GM19397 (cell line): ENCODE data around the gene KHSRP.
"Not testable (repeated sequence)": the region's sequence is repeated elsewhere in the genome, so short reads cannot be mapped to it uniquely, and the experiment has no call there.

Experiments
- ATAC-seq: cut with Tn5 transposase; IDR thresholded peaks from one replicate; pipeline ENCODE4 v1.9.1; 2021; ENCODE audit warnings: mild to moderate bottlenecking, moderate library complexity; ENCODE audit not compliant: unreplicated experiment

Gene KHSRP

GRCh38 chr19:6421075-6422014 lies 3.3 kb downstream of the KHSRP start:
- no peak for ATAC-seq

GRCh38 chr19:6418562-6418932 lies 6.1 kb downstream of the KHSRP start:
- no peak for ATAC-seq

GRCh38 chr19:6417713-6418561 lies 6.7 kb downstream of the KHSRP start:
- ATAC-seq = no peak

- no peak for ATAC-seq
These were observed 7.8 kb downstream of the KHSRP start for GRCh38 chr19:6416658-6417405.

GRCh38 chr19:6415591-6416190 lies 8.9 kb downstream of the KHSRP start:
- ATAC-seq = no peak

GRCh38 chr19:6414793-6415590 lies 9.6 kb downstream of the KHSRP start:
- ATAC-seq = no peak

- ATAC-seq = no peak
These were observed 10.6 kb downstream of the KHSRP start for GRCh38 chr19:6413721-6414643.

GRCh38 chr19:6413291-6413690 lies 11.3 kb downstream of the KHSRP start:
- no peak for ATAC-seq

- no peak for ATAC-seq
These were observed 12.0 kb downstream of the KHSRP start for GRCh38 chr19:6412447-6413091.

GRCh38 chr19:6412061-6412446 lies 12.6 kb downstream of the KHSRP start:
- ATAC-seq = no peak

GRCh38 chr19:6409346-6409745 lies 15.3 kb downstream of the KHSRP start:
- ATAC-seq = no peak

GRCh38 chr19:6406401-6406800 lies 18.2 kb downstream of the KHSRP start:
- ATAC-seq = no peak

GRCh38 chr19:6402837-6403608 lies 21.6 kb downstream of the KHSRP start:
- no peak for ATAC-seq

- no peak for ATAC-seq
These were observed 22.6 kb downstream of the KHSRP start for GRCh38 chr19:6402058-6402457.

- ATAC-seq = not testable (repeated sequence)
These were observed 24.3 kb downstream of the KHSRP start for GRCh38 chr19:6400062-6400944.

GRCh38 chr19:6396305-6396704 lies 28.3 kb downstream of the KHSRP start:
- no peak for ATAC-seq

GRCh38 chr19:6394831-6395230 lies 29.8 kb downstream of the KHSRP start:
- no peak for ATAC-seq
